Measurements from ENCODE around the gene MYO7B.

- TF ChIP-seq CTCF (IDR thresholded peaks at IDR 0.05) (peak in 1 of 6 experiments; percentile 23), POLR2AphosphoS5 (IDR thresholded peaks at IDR 0.05) (no peak), EP300 (IDR thresholded peaks at IDR 0.05) (no peak)
Observed at GRCh38 chr2:127658641-127659407, 123.3 kb downstream of the MYO7B start.

Data from upper lobe of left lung (tissue), 4 donors.